ENCODE data around the gene MTRF1. TPM values are rescaled to one million over a fixed set of nuclear protein-coding genes. Genes with fewer than 3 reads are reported as not detected.

Gene MTRF1
- total RNA-seq, 2 experiments from 2014 or later: 24.9 to 31.3 TPM

DNA sequence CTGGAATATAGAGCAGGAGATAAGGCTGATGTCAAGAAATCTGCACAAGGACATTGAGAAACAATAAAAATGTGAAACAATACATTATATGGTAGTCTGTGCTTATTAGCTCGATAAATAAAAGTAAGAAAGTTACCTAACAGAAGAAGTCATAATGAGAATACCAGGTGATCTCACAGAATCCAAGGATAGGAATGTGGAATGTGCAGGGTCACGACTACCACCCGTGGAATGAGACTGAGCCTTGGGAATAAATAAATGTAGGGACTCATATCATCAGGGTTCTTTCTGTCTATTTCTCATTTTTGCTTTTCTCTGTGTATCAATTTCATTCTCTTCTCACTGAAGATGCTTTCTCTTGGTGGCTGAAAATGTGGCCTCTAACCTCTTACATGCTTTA is 43.0 kb downstream of the MTRF1 start:
- Histone ChIP-seq H3K4me3 (ENCODE audit: low read depth, low read length, poor library complexity, severe bottlenecking) (no peak overlapping the region), H3K4me2 (ENCODE audit: low read length) (no peak overlapping the region), H3K27ac (ENCODE audit: low read depth, low read length, poor library complexity, severe bottlenecking) (no peak overlapping the region), H3K9me2 (ENCODE audit: insufficient read depth, low read length) (no peaks in the 10 kb centered on the region), H3K4me1 (ENCODE audit: insufficient read depth, low read length, poor library complexity, severe bottlenecking) (no peaks in the 10 kb centered on the region), H2AFZ (ENCODE audit: low read length) (no peak overlapping the region), H4K20me1 (ENCODE audit: insufficient read depth, low read length) (no peaks in the 10 kb centered on the region), H3K9me3 (ENCODE audit: low read length) (no peaks in the 10 kb centered on the region), H3K36me3 (ENCODE audit: insufficient read depth, low read length) (peaks cover 21% of the 10 kb centered on the region; the same call in 1 of the 2 replicates), H3K79me2 (ENCODE audit: insufficient read depth, low read depth, low read length) (no peaks in the 10 kb centered on the region)
- no peak for DNase-seq (ENCODE audit: low spot score)
- TF ChIP-seq, protein P1, sequence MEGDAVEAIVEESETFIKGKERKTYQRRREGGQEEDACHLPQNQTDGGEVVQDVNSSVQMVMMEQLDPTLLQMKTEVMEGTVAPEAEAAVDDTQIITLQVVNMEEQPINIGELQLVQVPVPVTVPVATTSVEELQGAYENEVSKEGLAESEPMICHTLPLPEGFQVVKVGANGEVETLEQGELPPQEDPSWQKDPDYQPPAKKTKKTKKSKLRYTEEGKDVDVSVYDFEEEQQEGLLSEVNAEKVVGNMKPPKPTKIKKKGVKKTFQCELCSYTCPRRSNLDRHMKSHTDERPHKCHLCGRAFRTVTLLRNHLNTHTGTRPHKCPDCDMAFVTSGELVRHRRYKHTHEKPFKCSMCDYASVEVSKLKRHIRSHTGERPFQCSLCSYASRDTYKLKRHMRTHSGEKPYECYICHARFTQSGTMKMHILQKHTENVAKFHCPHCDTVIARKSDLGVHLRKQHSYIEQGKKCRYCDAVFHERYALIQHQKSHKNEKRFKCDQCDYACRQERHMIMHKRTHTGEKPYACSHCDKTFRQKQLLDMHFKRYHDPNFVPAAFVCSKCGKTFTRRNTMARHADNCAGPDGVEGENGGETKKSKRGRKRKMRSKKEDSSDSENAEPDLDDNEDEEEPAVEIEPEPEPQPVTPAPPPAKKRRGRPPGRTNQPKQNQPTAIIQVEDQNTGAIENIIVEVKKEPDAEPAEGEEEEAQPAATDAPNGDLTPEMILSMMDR (conservative IDR thresholded peaks at IDR 0.05; ENCODE audit: low read length): no peak
- no peak for TF ChIP-seq EZH2phosphoT487 (IDR thresholded peaks at IDR 0.05; ENCODE audit: borderline replicate concordance, low read depth, low read length)
- BruUV-seq (replicated peaks): no TSS peak
- ChIA-PET POLR2A (interaction anchor here (0.6 to 0.7 kb wide), 3 partner anchors 11 to 24 kb away, joined by 3 to 6 read pairs (median 3); no protein-coding TSS in a partner anchor), CTCF (ENCODE audit: unreplicated experiment) (no interaction called here)
- intact Hi-C loops (cut with micrococcal nuclease; ENCODE audit: unreplicated experiment): no loop called here

DNA sequence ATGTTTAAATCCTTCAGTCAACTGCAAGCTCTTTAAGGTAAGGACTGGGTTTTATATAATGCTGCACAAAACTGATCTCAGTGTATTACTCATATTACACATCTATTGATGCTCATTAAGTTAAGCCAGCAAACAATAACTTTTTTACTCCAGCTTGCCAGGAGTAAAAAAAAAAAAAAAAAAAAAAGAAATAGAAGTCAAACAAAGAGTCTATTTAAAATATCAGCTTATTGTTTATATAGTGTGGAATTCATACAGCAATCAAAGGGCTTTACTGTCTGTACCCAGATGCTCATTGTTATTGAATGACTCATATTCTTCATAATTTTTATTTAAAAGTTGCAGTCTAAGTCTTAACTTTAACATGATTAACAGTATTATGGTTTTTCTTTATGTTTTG is 47.2 kb downstream of the MTRF1 start:
- H3K27ac ChIP-seq (ENCODE audit: low read depth, low read length, poor library complexity, severe bottlenecking): no peak overlapping the region
- POLR2A ChIA-PET: interaction anchor here (0.7 kb wide), 1 partner anchor 244 kb away, joined by 3 read pairs; no protein-coding TSS in a partner anchor
- no peaks in the 10 kb centered on the region for H3K9me2 ChIP-seq (ENCODE audit: insufficient read depth, low read length)
- no peaks in the 10 kb centered on the region for H3K4me1 ChIP-seq (ENCODE audit: insufficient read depth, low read length, poor library complexity, severe bottlenecking)
- H3K79me2 ChIP-seq (ENCODE audit: insufficient read depth, low read depth, low read length): no peaks in the 10 kb centered on the region
- H3K4me2 ChIP-seq (ENCODE audit: low read length): no peak overlapping the region
- H3K4me3 ChIP-seq (ENCODE audit: low read depth, low read length, poor library complexity, severe bottlenecking): no peak overlapping the region
- peaks cover 8% of the 10 kb centered on the region; the same call in 1 of the 2 replicates for H3K36me3 ChIP-seq (ENCODE audit: insufficient read depth, low read length)
- H3K9me3 ChIP-seq (ENCODE audit: low read length): peaks cover 6% of the 10 kb centered on the region; the same call in 1 of the 2 replicates
- CTCF ChIA-PET (ENCODE audit: unreplicated experiment): no interaction called here
- intact Hi-C loops (cut with micrococcal nuclease; ENCODE audit: unreplicated experiment): no loop called here
- DNase-seq (ENCODE audit: low spot score): no peak
- H4K20me1 ChIP-seq (ENCODE audit: insufficient read depth, low read length): no peaks in the 10 kb centered on the region
- H2AFZ ChIP-seq (ENCODE audit: low read length): no peak overlapping the region
- TF ChIP-seq, protein P1 (conservative IDR thresholded peaks at IDR 0.05; ENCODE audit: low read length): no peak
- no peak for TF ChIP-seq EZH2phosphoT487 (IDR thresholded peaks at IDR 0.05; ENCODE audit: borderline replicate concordance, low read depth, low read length)
- BruUV-seq (replicated peaks): no TSS peak

DNA sequence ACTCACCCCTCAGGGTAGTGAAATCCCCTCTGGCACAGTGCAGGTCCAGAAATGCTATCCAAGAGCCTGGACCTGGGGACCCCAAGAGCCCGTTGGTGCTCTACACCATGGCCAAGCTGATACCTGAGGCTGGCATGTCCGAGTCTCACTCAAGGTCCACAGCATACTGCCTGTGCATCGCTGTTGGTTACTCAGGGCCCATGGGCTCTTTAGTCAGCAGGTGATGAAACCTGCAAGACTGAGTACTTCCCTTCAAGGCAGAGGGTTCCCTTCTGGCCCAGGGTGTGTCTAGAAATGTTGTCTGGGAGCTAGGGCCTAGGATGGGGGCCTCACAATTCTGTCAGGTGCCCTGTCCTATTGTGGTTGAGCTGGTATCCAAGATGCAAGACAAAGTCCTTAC is 49.5 kb downstream of the MTRF1 start:
- no peaks in the 10 kb centered on the region for H4K20me1 ChIP-seq (ENCODE audit: insufficient read depth, low read length)
- no peak overlapping the region for H2AFZ ChIP-seq (ENCODE audit: low read length)
- no peaks in the 10 kb centered on the region for H3K4me1 ChIP-seq (ENCODE audit: insufficient read depth, low read length, poor library complexity, severe bottlenecking)
- H3K4me3 ChIP-seq (ENCODE audit: low read depth, low read length, poor library complexity, severe bottlenecking): no peak overlapping the region
- H3K9me3 ChIP-seq (ENCODE audit: low read length): peaks cover 10% of the 10 kb centered on the region; the same call in 1 of the 2 replicates
- H3K79me2 ChIP-seq (ENCODE audit: insufficient read depth, low read depth, low read length): no peaks in the 10 kb centered on the region
- no peak for DNase-seq (ENCODE audit: low spot score)
- H3K4me2 ChIP-seq (ENCODE audit: low read length): no peak overlapping the region
- intact Hi-C loops (cut with micrococcal nuclease; ENCODE audit: unreplicated experiment): no loop called here
- no TSS peak for BruUV-seq (replicated peaks)
- POLR2A ChIA-PET: no interaction called here
- peaks cover 8% of the 10 kb centered on the region; the same call in 1 of the 2 replicates for H3K36me3 ChIP-seq (ENCODE audit: insufficient read depth, low read length)
- CTCF ChIA-PET (ENCODE audit: unreplicated experiment): interaction anchor here (0.6 kb wide), 1 partner anchor 643 kb away, joined by 3 read pairs; no protein-coding TSS in a partner anchor
- no peak overlapping the region for H3K27ac ChIP-seq (ENCODE audit: low read depth, low read length, poor library complexity, severe bottlenecking)
- TF ChIP-seq, protein P1 (conservative IDR thresholded peaks at IDR 0.05; ENCODE audit: low read length): no peak
- no peak for TF ChIP-seq EZH2phosphoT487 (IDR thresholded peaks at IDR 0.05; ENCODE audit: borderline replicate concordance, low read depth, low read length)
- H3K9me2 ChIP-seq (ENCODE audit: insufficient read depth, low read length): no peaks in the 10 kb centered on the region
